Stimulated activated CD8-positive, alpha-beta memory T cell treated with anti-CD3 and anti-CD28 coated beads, Interleukin-15, amount 100 ng/mL, for 24 hours (primary cell): Measurements from ENCODE around the gene PDZD7.

Experiments
- DNase-seq: peaks from one replicate; pipeline ENCODE4 v3.0.0-alpha.2; 2020; ENCODE audit warnings: low read depth

The PDZD7 gene

DNA sequence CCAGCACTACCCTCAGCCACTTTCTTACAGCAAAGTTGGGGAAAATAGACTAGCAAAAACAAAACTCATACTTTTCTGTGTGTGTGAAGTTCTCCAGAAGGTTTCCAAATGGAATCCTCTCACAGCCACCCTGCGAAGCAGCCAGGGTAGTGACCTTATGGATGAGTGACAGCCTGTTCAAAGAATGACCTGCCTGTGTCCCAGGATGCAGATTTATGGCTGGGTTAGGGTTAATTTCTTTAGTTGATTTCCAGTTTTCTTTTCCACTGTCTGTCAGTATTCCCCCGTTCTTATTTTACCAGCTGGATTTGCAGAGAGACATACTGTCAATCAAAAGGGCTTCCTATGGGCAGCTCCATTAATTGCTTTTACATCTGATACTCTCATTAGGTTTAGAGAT is 64.0 kb downstream of the PDZD7 start:
- DNase-seq, result no peak

DNA sequence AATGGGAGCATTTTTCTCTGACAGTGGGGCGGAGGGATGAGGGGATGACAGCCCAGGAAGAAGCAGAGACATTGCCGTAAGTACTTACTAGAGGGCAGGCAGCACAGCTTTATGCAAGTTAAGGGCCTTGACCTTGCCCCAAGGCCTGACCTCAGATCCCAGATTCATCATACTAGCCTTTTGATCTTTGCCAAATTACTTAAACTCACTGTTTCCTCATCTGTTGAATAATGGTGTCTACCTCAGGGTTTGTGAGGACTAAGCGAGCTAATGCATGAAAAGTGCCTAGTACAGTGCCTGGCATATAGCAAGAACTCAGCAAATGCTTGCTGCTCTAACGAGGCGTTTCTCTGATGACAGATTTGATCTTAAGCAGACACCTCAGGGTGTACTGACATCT is 65.1 kb downstream of the PDZD7 start:
- no peak for DNase-seq

DNA sequence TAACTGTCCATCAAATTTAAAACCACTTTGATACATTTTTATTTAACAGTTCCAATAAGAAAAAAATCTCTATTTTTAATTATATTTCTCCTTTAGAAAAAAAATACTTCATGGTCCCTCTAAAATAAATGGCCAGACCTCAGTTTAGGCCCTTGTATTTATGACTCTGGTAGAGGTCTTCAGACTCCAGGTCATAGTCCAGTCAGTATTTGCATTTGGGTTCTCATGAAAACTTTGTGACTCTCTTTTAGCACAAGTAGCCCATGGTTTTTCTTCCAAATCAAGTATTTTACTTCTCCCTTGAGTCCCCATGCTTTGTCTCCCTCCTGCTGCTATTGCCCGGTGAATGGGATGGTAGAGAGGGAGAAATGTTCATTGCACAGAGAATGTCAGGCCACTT is 67.1 kb downstream of the PDZD7 start:
- DNase-seq, result no peak

DNA sequence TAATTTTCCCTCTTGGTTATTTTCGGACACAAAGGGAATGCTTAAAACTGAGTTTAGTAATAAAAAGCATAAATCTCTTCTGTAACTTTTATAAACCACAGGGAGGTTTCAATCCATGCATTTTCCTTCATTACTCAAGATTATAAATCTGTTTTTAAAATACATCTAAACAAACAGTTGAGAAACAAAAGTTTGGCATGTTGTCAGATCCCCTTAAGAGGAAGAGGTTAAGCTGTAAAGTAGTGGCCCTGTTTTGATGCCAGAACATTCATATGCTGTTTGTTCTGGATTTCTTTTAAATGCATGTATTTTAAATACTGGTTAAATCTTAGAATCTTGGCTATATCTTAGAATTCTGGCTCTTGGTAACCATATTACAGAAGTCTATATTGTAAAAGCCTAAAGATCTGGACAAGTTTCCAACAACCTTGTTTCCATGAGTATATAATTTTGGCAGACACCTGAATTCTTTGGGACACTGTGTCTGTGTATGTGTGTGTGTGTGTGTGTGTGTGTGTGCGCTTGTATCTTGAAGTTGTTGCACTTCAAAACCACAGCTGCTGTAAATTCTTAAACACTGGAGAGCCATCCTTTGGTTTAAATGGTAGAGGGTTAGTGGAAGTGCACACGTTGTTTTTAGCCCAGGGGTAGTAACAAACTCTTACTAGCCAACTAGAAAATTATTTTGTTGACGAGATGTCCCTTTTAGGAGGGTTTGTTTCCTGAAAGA is 68.4 kb downstream of the PDZD7 start:
- DNase-seq, result no peak

DNA sequence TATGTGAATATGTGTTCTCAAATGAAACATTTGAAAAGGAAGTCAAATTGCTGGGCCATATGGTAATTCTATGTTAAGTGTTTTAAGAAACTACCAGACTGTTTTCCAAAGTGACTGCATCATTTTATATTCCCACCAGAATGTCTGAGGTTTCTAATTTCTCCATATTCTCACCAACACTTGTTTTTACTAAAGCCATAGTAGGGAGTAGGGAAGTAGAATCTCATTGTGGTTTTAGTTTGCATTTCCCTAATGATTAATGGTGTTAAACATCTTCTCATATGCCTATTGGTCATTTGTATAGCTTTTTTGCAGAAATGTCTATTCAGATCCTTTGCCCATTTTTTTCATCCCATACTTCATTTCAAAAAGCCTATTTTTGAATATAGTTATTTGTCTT is 70.7 kb downstream of the PDZD7 start:
- no peak for DNase-seq
